ENCODE measurements around the gene ZACN. TPM values are rescaled to one million over a fixed set of nuclear protein-coding genes. Genes with fewer than 3 reads are reported as not detected.
"Not testable (repeated sequence)": the region's sequence is repeated elsewhere in the genome, so short reads cannot be mapped to it uniquely, and the experiment has no call there.

Gene ZACN
- polyA plus RNA-seq, 1 donor from 2014 or later, result not detected

DNA sequence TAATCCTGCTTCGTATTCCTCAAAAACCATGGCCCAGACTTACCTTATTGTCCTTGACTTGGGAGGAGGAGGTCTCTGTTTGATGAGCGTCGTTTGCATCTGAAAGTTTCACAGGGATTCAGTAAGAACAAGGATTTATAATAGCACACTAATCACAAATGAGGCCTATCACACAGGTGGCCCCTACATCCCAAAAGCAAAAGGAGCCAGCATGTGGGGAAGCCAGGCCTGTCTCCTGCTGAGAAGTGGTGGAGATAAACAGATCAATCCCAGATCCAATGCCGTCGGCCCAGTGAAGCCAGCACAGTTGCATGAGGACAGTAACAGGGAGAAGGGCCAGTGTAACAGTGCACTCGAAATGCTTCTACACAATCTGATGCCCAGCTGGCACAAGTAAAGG lies 38.6 kb upstream of the ZACN start:
- Histone ChIP-seq H4K20me1 (ENCODE audit: insufficient read depth) (no peaks in the 10 kb centered on the region), H3K4me3 (ENCODE audit: low read length) (no peak overlapping the region), H3K79me2 (replicated peaks; ENCODE audit: insufficient read depth, low read length) (no peaks in the 10 kb centered on the region), H3K36me3 (ENCODE audit: insufficient read depth, low read length) (peaks cover 7% of the 10 kb centered on the region), H3K9me2 (ENCODE audit: insufficient read depth, low read length) (no peaks in the 10 kb centered on the region), H3K27me3 (ENCODE audit: insufficient read depth, low read depth, low read length) (no peaks in the 10 kb centered on the region), H3K27ac (ENCODE audit: low read length) (no peak overlapping the region), H3K9ac (ENCODE audit: low read length) (no peak overlapping the region), H3K9me3 (ENCODE audit: low read length) (no peaks in the 10 kb centered on the region), H3F3A (ENCODE audit: insufficient read depth, low read length, poor library complexity, severe bottlenecking) (no peaks in the 10 kb centered on the region), H2AFZ (ENCODE audit: low read depth, low read length) (no peak overlapping the region), H3K4me2 (ENCODE audit: low read length) (no peak overlapping the region)
- no peak for TF ChIP-seq EP300 (conservative IDR thresholded peaks at IDR 0.05; ENCODE audit: poor library complexity, severe bottlenecking)
- TF ChIP-seq RAD21 (conservative IDR thresholded peaks at IDR 0.05), result no peak
- TF ChIP-seq POLR2AphosphoS5 (IDR thresholded peaks at IDR 0.05), result no peak
- TF ChIP-seq, protein P1, sequence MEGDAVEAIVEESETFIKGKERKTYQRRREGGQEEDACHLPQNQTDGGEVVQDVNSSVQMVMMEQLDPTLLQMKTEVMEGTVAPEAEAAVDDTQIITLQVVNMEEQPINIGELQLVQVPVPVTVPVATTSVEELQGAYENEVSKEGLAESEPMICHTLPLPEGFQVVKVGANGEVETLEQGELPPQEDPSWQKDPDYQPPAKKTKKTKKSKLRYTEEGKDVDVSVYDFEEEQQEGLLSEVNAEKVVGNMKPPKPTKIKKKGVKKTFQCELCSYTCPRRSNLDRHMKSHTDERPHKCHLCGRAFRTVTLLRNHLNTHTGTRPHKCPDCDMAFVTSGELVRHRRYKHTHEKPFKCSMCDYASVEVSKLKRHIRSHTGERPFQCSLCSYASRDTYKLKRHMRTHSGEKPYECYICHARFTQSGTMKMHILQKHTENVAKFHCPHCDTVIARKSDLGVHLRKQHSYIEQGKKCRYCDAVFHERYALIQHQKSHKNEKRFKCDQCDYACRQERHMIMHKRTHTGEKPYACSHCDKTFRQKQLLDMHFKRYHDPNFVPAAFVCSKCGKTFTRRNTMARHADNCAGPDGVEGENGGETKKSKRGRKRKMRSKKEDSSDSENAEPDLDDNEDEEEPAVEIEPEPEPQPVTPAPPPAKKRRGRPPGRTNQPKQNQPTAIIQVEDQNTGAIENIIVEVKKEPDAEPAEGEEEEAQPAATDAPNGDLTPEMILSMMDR (IDR thresholded peaks at IDR 0.05; ENCODE audit: poor library complexity, severe bottlenecking), result no peak

DNA sequence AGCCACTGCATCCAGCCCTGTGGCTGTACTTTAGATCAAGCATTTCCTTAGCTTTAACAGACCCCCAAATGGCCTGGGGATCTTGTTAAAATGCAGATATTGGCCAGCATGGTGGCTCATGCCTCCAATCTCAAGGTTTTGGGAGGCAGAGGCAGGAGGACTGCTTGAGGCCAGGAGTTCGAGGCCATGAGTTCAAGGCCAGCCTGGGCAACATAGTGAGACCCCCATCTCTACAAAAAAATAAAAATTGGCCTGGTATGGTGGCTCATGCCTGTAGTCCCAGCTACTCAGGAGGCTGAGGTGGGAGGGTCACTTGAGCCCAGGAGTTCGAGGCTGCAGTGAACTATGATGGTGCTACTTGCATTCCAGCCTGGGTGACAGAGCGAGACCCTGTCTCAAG lies 36.1 kb upstream of the ZACN start:
- H3K79me2 ChIP-seq (replicated peaks; ENCODE audit: insufficient read depth, low read length); H3K9ac ChIP-seq (ENCODE audit: low read length); H2AFZ ChIP-seq (ENCODE audit: low read depth, low read length); H3K9me2 ChIP-seq (ENCODE audit: insufficient read depth, low read length); H3K4me3 ChIP-seq (ENCODE audit: low read length); H3K27ac ChIP-seq (ENCODE audit: low read length); H3F3A ChIP-seq (ENCODE audit: insufficient read depth, low read length, poor library complexity, severe bottlenecking); H3K36me3 ChIP-seq (ENCODE audit: insufficient read depth, low read length); H4K20me1 ChIP-seq (ENCODE audit: insufficient read depth); H3K4me2 ChIP-seq (ENCODE audit: low read length); H3K27me3 ChIP-seq (ENCODE audit: insufficient read depth, low read depth, low read length); H3K9me3 ChIP-seq (ENCODE audit: low read length): not testable (repeated sequence)

DNA sequence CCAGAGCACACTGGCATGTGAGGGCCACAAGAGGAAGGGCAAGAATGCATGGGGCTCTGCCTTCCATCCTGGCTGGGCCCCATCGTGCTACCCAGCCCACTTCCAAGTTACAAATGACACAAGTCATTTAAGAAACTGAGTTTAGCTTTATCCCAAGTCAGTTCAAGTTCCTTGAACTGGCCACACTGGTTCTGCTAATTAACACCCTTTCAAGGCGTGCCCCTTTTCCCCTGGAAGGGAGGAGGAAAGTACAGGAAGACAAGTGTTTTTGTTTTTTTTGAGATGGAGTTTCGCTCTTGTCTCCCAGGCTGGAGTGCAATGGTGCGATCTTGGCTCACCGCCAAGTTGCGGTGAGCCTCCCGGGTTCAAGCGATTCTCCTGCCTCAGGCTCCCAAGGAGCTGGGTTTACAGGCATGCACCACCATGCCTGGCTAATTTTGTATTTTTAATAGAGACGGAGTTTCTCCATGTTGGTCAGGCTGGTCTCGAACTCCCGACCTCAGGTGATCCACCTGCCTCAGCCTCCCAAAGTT lies 34.4 kb upstream of the ZACN start:
- not testable (repeated sequence) for H3K9me3 ChIP-seq (ENCODE audit: low read length); H3K36me3 ChIP-seq (ENCODE audit: insufficient read depth, low read length)

DNA sequence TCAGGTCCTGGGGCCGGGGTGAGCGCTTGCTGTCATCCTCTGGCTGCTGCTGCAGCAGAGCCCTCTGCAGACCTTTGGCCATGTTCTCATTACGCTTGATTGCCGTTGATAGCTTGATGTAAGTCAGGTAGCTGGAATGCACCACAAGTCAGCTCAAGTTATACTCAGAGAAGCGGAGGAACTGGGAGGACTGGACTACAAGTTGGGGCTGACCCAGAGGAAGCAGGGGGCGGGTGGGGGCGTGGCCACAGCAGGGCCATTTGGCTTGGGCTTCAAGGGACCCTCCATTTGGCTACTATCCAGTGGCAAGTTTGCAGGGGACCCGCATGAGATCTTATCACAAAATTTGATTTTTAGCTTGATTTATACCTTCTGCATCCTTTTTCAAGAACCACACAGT lies 32.9 kb upstream of the ZACN start:
- Histone ChIP-seq H3K4me2 (ENCODE audit: low read length) (no peak overlapping the region), H3K79me2 (replicated peaks; ENCODE audit: insufficient read depth, low read length) (no peaks in the 10 kb centered on the region), H3K36me3 (ENCODE audit: insufficient read depth, low read length) (peaks cover 6% of the 10 kb centered on the region), H3K27ac (ENCODE audit: low read length) (no peak overlapping the region), H3K9me2 (ENCODE audit: insufficient read depth, low read length) (no peaks in the 10 kb centered on the region), H2AFZ (ENCODE audit: low read depth, low read length) (no peak overlapping the region), H3K4me3 (ENCODE audit: low read length) (no peak overlapping the region), H3K27me3 (ENCODE audit: insufficient read depth, low read depth, low read length) (no peaks in the 10 kb centered on the region), H3K9ac (ENCODE audit: low read length) (no peak overlapping the region), H3K9me3 (ENCODE audit: low read length) (no peaks in the 10 kb centered on the region), H3F3A (ENCODE audit: insufficient read depth, low read length, poor library complexity, severe bottlenecking) (no peaks in the 10 kb centered on the region), H4K20me1 (ENCODE audit: insufficient read depth) (no peaks in the 10 kb centered on the region)
- no peak for TF ChIP-seq SMC3 (conservative IDR thresholded peaks at IDR 0.05; ENCODE audit: poor library complexity)
- TF ChIP-seq POLR2AphosphoS5 (IDR thresholded peaks at IDR 0.05), result no peak
- TF ChIP-seq, protein P1 (IDR thresholded peaks at IDR 0.05; ENCODE audit: poor library complexity, severe bottlenecking), result no peak
- TF ChIP-seq, protein P2, sequence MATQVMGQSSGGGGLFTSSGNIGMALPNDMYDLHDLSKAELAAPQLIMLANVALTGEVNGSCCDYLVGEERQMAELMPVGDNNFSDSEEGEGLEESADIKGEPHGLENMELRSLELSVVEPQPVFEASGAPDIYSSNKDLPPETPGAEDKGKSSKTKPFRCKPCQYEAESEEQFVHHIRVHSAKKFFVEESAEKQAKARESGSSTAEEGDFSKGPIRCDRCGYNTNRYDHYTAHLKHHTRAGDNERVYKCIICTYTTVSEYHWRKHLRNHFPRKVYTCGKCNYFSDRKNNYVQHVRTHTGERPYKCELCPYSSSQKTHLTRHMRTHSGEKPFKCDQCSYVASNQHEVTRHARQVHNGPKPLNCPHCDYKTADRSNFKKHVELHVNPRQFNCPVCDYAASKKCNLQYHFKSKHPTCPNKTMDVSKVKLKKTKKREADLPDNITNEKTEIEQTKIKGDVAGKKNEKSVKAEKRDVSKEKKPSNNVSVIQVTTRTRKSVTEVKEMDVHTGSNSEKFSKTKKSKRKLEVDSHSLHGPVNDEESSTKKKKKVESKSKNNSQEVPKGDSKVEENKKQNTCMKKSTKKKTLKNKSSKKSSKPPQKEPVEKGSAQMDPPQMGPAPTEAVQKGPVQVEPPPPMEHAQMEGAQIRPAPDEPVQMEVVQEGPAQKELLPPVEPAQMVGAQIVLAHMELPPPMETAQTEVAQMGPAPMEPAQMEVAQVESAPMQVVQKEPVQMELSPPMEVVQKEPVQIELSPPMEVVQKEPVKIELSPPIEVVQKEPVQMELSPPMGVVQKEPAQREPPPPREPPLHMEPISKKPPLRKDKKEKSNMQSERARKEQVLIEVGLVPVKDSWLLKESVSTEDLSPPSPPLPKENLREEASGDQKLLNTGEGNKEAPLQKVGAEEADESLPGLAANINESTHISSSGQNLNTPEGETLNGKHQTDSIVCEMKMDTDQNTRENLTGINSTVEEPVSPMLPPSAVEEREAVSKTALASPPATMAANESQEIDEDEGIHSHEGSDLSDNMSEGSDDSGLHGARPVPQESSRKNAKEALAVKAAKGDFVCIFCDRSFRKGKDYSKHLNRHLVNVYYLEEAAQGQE (IDR thresholded peaks at IDR 0.05; ENCODE audit: borderline replicate concordance), result no peak
- TF ChIP-seq EZH2 (IDR thresholded peaks at IDR 0.05; ENCODE audit: borderline replicate concordance, insufficient read depth, low read length, poor library complexity, severe bottlenecking), result no peak
- no peak for TF ChIP-seq MXI1 (conservative IDR thresholded peaks at IDR 0.05; ENCODE audit: poor library complexity, severe bottlenecking)
- TF ChIP-seq TAF1 (IDR thresholded peaks at IDR 0.05; ENCODE audit: low read depth), result no peak
- no peak for TF ChIP-seq EP300 (conservative IDR thresholded peaks at IDR 0.05; ENCODE audit: poor library complexity, severe bottlenecking)
- TF ChIP-seq RAD21 (conservative IDR thresholded peaks at IDR 0.05), result no peak

More for the DNA sequence above, 34.4 kb upstream of the ZACN start:
- not testable (repeated sequence) for H3K79me2 ChIP-seq (replicated peaks; ENCODE audit: insufficient read depth, low read length); H4K20me1 ChIP-seq (ENCODE audit: insufficient read depth); H3K27ac ChIP-seq (ENCODE audit: low read length); H2AFZ ChIP-seq (ENCODE audit: low read depth, low read length); H3K9me2 ChIP-seq (ENCODE audit: insufficient read depth, low read length); H3K9ac ChIP-seq (ENCODE audit: low read length); H3K27me3 ChIP-seq (ENCODE audit: insufficient read depth, low read depth, low read length); H3K4me3 ChIP-seq (ENCODE audit: low read length); H3F3A ChIP-seq (ENCODE audit: insufficient read depth, low read length, poor library complexity, severe bottlenecking); H3K4me2 ChIP-seq (ENCODE audit: low read length)

Data from neural cell (in vitro differentiated cells).